ENCODE data around the gene KCNJ3.

The KCNJ3 gene

DNA sequence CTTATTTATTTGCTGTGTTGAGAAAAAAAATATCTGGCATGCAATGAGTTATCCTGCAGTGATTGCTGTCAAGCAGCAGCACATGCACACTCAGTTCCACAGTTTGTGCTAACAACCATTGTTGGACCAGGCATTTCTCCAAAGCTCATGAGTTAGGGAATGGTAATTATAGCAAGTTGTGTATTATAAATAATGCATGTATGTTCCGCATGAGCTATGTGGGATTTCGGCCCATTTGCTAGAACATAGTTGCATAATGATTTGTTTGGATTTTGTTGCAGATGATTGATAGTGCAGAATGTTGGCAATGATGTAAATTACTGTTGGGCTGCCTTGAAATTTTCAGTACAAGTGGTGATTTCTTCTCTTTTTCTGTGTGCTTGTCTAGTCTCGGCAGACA, 10.7 kb downstream of the KCNJ3 start:
- no peak for DNase-seq

DNA sequence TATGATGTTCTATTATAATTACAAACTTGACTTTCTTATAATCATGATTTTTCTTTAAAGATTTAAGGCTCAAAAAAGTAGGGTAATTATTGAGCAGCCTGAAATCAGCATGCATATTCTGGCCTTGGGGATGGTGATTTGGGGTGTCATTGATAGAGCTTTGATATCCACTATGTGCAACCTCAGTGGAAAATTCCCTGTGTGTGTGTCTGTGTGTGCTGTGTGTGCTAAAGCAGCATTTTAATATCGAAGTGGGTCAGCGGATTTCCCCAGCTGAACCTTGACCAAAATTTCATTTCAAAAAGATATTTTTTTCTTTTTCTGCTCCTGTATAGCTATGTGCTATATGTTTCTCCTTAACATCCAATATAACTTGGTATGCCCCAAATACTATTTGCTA, 11.6 kb downstream of the KCNJ3 start:
- DNase-seq, result no peak

DNA sequence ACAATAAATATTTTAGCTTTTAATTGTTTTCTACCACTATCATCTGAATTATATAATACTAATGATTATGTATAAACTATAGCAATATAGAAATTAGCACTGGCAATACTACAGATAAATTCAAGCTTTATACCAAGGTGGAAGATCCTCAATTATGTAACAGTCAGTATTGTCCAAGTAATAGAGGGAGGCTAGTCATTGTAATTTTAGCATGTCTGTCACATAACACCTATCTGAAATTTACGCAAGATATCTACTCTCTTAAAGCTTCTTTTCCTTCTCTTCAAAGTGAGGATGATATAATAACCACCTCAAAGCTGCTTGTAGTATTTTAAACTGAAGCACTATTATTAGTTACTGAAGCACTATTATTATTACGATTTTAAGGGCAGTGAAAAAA, 12.2 kb downstream of the KCNJ3 start:
- no peak for DNase-seq

DNA sequence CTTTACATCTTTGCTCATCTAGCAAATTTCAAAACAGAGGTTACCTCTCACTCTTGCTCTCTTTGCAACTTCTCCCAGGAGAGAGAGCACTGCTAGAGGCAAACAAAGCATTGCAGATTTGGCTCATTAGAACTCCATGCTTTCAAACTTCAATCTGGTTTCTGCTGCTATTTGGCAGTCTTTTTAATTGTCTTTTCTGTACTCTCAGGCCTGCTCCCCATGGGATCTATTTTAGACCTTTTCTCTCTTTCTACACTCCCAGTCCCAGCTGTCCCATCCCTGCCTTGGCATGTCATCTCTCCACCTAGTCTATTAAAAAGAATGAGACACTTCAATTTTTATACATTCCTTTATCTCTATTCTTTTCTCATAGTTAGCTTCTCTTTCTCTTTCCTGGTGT, 15.2 kb downstream of the KCNJ3 start:
- DNase-seq, result no peak

DNA sequence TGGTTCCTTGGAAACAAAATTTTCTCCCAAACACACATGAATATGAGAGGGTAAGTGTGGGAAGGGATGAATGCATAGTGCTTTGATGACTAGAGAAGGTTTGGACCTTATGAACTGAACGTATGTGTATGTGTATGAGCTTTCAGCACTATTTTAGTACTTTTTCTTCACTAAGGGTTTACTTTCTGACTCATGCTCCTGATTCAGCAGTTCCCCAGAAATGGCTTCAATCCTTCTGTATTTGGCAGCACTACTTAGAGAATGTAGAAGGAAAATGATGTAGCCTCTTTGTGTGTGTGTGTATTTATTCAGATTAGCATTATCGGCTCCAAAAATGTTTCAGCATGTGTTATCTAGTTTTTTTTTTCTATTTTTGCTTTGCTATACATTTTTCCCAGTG, 22.2 kb downstream of the KCNJ3 start:
- no peak for DNase-seq

- DNase-seq, result no peak
Measured at GRCh38 chr2:154724194-154724797, 25.8 kb downstream of the KCNJ3 start.

DNA sequence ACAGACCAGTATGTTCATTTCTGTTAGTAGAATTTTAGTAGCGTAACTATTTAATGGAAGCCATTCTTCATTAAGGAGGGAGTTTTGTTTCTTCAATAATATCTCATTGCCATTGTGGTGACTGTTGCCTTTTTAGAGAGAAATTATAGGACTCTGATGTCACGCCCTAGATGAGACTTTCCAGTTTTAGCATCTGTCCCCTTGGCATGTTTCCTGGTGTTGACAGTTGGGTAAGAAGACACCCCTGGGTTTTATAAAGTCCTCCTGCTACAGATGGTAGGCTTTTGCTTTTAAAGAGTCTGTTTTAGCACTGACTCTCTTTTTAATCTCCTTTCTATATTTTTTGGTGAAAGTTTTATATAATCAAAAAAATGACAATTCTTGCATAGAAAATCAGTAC, 41.9 kb downstream of the KCNJ3 start:
- DNase-seq, result no peak

- DNase-seq, result no peak
Measured at GRCh38 chr2:154758871-154759270, 60.4 kb downstream of the KCNJ3 start.

GRCh38 chr2:154762638-154763037, 64.1 kb downstream of the KCNJ3 start:
- no peak for DNase-seq

- no peak for DNase-seq
Measured at GRCh38 chr2:154771664-154772284, 73.3 kb downstream of the KCNJ3 start.

- no peak for DNase-seq
Measured at GRCh38 chr2:154776825-154777224, 78.3 kb downstream of the KCNJ3 start.

DNA sequence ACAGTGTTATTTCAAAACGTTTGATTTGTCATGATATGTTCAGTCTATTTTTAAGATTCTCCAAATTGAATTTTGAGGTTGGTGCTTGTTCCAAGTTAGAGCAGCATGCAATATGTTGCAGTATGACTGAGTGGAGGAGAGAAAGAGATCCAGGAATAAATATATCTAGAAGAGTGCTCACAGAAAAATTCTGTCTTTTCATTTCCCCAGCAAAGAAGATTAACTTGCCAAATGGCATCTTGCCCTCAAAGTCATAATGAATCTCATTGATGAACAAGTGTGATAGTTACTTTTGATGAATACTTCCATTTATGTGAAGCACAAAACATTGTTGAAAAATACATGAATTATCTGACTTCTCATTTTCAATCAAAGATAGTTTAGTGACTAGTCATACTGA, 95.9 kb downstream of the KCNJ3 start:
- no peak for DNase-seq

- no peak for DNase-seq
Measured at GRCh38 chr2:154795651-154796050, 97.2 kb downstream of the KCNJ3 start.

GRCh38 chr2:154804451-154804850, 106.0 kb downstream of the KCNJ3 start:
- no peak for DNase-seq

DNA sequence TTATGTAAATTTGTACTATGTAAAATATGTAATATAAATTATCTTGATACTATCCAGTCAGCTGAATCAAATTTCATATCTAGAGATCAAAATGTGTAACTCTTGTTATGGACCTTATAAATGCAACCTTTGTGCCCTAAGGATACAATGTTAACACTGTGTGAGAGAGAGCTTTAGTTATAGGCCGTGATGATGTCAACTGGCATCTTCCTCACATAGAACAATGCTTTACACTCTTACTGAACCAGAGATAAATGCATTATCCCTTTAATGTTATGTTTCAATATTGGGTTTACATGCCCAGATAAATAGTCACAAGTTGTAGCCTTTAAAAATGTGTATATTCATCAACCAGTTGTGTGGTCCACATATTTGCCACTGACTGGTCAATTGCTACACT, 115.1 kb downstream of the KCNJ3 start:
- no peak for DNase-seq

DNA sequence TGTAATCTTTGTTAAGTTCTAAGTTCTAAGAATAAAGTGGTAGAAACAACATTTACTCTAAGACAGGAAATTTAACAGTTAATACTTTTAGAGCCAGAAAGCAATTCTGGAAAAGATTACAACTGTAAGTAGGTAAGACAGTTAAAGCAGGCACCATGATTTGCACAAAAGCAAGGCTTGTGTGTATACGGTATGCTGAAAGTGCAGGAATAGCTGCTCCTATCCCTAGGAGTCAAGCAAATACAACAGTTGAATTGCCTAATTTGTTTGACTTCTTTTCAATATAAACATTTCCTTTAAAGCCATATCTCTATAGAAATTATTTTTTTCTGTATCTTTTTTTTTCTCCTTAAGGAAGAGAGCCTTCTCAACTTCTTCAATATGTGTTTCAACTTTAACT, 116.4 kb downstream of the KCNJ3 start:
- DNase-seq, result no peak

- DNase-seq, result no peak
Measured at GRCh38 chr2:154825358-154825757, 126.9 kb downstream of the KCNJ3 start.

- DNase-seq, result no peak
Measured at GRCh38 chr2:154826827-154827226, 128.3 kb downstream of the KCNJ3 start.

DNA sequence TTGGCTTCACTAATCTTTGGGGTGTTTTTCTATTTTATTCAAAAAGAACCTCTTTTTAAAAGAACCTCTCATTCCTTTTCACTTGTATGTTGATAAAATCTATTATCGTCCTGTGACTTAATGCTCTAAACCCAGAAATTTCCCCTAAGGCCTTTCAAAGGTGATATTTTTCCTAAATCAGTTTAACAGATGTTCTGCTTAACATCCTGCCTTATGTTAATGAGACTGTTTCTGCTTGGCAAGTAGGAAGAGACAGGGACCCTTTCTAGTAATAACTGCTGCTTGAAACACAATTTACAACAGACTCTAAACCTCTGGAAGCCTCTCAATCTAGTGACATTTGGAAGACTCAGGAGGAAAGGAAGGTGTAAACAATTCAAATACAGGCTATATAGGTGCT, 128.8 kb downstream of the KCNJ3 start:
- DNase-seq, result no peak

GRCh38 chr2:154832711-154833110, 134.2 kb downstream of the KCNJ3 start:
- no peak for DNase-seq

- DNase-seq, result no peak
Measured at GRCh38 chr2:154836632-154837031, 138.1 kb downstream of the KCNJ3 start.

DNA sequence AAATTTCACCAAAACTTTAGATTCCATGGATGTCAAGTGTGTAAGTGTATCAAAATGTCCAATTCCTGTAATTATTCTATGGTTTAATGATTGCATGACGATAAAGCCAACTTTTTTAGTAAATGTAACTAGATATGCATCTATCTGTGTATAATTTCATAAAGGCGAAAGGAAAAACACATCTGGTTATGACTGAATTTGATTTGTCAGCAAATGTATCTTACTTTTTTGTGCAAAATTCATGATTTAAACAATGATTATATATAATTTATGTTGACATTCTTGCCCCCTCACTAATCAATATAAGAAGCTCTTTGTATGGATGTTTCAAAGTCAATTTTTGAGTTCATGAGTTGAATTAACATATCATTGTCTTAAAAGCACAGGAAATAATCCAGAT, 138.5 kb downstream of the KCNJ3 start:
- DNase-seq, result no peak

GRCh38 chr2:154844513-154844912, 146.0 kb downstream of the KCNJ3 start:
- DNase-seq, result no peak

GRCh38 chr2:154846842-154847241, 148.3 kb downstream of the KCNJ3 start:
- DNase-seq, result no peak

DNA sequence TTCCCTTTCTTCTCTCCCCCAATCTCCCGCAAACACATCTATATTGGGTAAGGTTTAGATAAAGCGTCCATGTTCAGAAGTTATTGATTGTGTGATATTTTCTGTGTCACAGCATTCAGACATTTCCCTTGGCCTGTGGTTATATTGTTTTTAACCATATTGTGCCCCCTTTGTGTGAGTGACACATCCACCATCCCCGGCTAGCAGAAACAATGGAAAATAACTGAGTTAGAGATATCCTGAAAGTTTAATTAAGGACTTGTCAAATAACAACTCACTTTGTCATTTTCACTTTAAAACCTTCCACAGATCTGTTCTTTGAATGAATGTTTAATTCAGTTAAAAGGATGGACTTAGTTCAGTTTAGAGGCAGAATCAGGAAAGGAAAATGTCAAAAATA, 151.0 kb downstream of the KCNJ3 start:
- no peak for DNase-seq

Measured in activated T-cell treated with anti-CD3 and anti-CD28 coated beads, Interleukin-2, amount 50 U/mL, for 1 hour (primary cell).